A673 (cell line): ENCODE measurements around the gene PGD.

Experiments used
- CTCF ChIP-seq: fragments of 300-800, 200-600 bp; sonication (generic); conservative IDR thresholded peaks from 2 replicates; pipeline ENCODE4 v1.5.1; 2017; ENCODE audit warnings: low read depth, mild to moderate bottlenecking, antibody characterized with exemption, low read length, moderate library complexity, mixed read lengths
- EZH2 ChIP-seq: fragments of 200-600 bp; sonication (generic); IDR thresholded peaks from 2 replicates; pipeline ENCODE4 v1.6.1; 2017; ENCODE audit warnings: borderline replicate concordance, low read depth, mild to moderate bottlenecking, mixed read lengths, antibody characterized with exemption, low read length; ENCODE audit not compliant: poor library complexity, severe bottlenecking

GRCh38 chr1:10388387-10388715 is 10.5 kb upstream of the PGD start:
- TF ChIP-seq CTCF (no peak), EZH2 (no peak)
